HepG2 (cell line): Measurements from ENCODE around the gene CHCHD3.

Source experiments
- E2F5 ChIP-seq: sonication (generic); formaldehyde crosslinking; conservative IDR thresholded peaks from 2 replicates; pipeline ENCODE4 v1.4.0; 2020; ENCODE audit warnings: missing genetic modification reagents
- RAD21 ChIP-seq: fragments of 450-650 bp; formaldehyde crosslinking; IDR thresholded peaks from 2 replicates; pipeline ENCODE4 v1.5.0; 2020; ENCODE audit warnings: mild to moderate bottlenecking
- RXRA ChIP-seq: sonication (generic); formaldehyde crosslinking; IDR thresholded peaks from 2 replicates; pipeline ENCODE4 v1.5.1; 2020; ENCODE audit warnings: missing genetic modification reagents
- TF ChIP-seq, protein P1 (sequence below): sonication (generic); formaldehyde crosslinking; IDR thresholded peaks from 2 replicates; pipeline ENCODE4 v1.5.0; 2020; ENCODE audit warnings: mild to moderate bottlenecking, missing genetic modification reagents, borderline replicate concordance

DNA sequence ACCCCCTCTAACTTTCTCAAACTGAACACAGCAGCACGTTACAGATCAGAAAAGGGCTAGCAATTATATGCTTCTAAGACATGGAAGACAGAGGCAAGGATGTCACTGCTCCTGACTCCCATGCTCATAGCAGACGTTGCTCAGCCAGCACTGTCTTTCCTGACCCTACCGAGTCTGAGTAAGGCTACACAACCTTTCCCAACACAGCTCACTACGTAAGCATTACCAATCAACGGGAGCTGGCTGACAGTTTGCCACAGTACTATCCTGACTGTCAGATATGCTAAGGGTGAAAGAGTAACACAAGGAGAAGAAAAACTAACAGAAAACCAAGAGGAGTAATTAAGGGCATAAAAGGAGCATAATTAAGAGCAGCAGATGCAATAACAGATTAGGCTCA, 171.2 kb downstream of the CHCHD3 start:
- TF ChIP-seq RAD21 (no peak), E2F5 (CRISPR knock-in tag) (no peak), RXRA (CRISPR knock-in tag) (no peak)
- TF ChIP-seq, protein P1, sequence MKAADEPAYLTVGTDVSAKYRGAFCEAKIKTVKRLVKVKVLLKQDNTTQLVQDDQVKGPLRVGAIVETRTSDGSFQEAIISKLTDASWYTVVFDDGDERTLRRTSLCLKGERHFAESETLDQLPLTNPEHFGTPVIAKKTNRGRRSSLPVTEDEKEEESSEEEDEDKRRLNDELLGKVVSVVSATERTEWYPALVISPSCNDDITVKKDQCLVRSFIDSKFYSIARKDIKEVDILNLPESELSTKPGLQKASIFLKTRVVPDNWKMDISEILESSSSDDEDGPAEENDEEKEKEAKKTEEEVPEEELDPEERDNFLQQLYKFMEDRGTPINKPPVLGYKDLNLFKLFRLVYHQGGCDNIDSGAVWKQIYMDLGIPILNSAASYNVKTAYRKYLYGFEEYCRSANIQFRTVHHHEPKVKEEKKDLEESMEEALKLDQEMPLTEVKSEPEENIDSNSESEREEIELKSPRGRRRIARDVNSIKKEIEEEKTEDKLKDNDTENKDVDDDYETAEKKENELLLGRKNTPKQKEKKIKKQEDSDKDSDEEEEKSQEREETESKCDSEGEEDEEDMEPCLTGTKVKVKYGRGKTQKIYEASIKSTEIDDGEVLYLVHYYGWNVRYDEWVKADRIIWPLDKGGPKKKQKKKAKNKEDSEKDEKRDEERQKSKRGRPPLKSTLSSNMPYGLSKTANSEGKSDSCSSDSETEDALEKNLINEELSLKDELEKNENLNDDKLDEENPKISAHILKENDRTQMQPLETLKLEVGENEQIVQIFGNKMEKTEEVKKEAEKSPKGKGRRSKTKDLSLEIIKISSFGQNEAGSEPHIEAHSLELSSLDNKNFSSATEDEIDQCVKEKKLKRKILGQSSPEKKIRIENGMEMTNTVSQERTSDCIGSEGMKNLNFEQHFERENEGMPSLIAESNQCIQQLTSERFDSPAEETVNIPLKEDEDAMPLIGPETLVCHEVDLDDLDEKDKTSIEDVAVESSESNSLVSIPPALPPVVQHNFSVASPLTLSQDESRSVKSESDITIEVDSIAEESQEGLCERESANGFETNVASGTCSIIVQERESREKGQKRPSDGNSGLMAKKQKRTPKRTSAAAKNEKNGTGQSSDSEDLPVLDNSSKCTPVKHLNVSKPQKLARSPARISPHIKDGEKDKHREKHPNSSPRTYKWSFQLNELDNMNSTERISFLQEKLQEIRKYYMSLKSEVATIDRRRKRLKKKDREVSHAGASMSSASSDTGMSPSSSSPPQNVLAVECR = no peak
